Colon (tissue), 2 donors: ENCODE data around the gene ZNF783.
"Not testable (repeated sequence)": the region's sequence is repeated elsewhere in the genome, so short reads cannot be mapped to it uniquely, and the experiment has no call there.

Experiments
- FAIRE-seq: peaks from 2 replicates; lab custom pipeline; 2012; peaks lifted over from hg19 to GRCh38; lab: Jason Lieb, UNC
- donor health status: control.
- donor health status: control.

ZNF783 gene

DNA sequence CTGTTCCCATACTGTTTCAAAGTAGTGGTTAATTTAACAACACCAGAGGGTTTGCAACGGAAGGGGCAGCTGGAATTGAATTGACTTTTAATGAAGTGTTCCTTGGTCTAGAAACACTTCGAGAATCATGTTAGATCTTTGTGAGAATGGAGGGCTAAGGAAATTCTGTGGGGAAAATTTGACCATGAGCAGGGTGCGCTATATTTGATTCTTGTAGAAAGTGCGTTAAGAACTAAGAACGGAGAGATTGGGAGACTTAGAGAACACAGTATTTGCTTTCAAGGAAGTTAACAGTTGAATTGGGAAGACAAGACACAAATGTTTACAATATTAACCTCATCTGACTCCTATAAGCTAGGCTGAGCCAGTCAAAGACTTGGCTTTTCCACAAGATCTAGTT, 21.4 kb upstream of the ZNF783 start:
- no peak for FAIRE-seq

DNA sequence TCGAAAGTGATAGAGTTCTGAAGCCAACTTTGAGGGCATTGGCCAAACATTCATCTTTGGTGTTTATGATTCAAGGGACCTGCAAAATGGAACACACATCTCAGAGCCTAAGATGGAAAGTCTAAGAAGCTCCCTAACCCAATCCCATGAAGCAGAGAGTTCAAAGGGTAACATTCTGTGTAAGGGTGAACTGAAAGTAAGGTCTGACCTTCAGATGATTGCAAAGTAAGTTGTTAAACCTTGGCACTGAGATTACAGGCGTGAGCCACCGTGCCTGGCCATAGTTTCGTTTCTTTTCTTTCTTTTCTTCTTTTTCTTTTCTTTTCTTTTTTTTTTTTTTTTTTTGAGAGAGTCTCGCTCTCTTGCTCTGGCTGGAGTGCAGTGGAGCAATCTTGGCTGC, 20.3 kb upstream of the ZNF783 start:
- no peak for FAIRE-seq

DNA sequence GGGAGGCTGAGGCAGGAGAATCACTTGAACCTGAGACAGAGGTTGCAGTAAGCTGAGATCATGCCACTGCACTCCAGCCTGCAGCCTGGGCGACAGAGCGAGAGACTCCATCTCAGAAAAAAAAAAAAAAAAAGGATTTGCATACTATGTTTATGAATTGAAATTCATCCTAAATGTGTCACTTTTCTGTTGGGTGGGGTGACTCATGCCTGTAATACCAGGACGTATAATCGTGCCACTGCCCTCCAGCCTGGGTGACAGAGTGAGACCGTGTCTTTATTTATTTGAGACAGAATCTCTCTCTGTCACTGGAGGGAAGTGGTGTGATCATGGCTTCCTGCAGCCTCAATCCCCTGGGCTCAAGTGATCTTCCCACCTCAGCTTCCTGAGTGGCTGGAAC, 16.8 kb upstream of the ZNF783 start:
- no peak for FAIRE-seq

DNA sequence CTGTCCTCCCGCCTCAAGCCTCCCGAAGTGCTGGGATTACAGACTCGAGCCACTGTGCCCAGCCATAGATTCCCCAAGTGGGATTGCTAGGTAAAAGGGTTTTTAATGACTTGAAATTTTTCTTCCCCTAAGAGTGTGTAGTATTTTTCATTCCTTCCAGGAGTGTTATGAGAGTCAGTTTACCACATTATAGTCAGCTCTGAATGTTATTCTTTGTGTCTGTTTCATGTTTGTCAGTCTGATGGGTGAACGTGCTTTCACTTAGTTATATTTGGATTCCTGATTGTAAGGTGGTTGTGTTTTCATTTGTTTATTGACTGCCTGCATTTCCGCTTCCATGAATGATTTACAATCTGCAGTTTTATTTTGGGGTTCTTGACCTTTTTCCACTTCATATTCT, 16.3 kb upstream of the ZNF783 start:
- FAIRE-seq = no peak

DNA sequence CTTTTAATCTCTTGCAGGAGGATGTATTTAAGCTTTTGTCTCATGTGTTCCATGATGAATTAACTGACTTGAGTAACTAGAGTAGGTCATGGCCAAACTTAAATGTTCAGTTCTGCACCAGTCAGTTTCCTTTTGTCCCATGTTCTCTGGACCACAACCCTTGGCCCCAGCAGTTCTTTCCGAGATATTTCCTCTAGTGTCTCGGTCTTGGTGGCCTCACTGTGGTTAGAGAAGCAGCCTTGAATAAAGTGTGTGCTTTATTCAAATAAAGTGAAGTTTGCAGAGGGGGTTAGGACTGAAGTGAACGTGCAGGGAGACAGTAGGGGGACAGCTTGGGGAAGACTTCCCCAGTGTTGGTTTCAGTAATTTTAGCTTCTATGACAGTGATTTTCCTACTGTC, 13.2 kb upstream of the ZNF783 start:
- no peak for FAIRE-seq

DNA sequence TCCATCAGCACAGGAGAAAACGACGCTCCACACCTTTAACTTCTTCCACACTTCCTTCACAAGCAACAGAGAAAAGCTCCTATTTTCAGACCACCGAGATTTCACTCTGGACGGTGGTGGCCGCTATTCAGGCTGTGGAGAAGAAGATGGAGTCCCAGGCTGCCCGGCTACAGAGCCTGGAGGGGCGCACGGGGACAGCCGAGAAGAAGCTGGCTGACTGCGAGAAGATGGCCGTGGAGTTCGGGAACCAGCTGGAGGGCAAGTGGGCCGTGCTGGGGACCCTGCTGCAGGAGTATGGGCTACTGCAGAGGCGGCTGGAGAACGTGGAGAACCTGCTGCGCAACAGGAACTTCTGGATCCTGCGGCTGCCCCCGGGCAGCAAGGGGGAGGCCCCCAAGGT, 11.8 kb upstream of the ZNF783 start:
- FAIRE-seq = not testable (repeated sequence)

DNA sequence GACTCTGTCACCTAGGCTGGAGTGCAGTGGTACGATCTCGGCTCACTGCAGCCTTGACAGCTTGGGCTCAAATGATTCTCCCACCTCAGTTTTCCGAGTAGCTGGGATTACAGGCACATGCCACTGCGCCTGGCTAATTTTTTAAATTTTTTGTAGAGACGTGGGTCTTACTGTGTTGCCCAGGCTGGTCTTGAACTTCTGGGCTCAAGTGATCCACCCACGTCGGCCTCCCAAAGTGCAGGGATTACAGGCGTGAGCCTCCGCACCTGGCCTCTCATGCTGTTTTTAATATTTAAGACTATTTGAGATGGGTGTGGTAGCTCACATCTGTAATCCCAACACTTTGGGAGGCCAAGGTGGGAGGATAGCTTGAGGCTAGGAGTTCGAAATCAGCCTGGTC, 10.5 kb upstream of the ZNF783 start:
- not testable (repeated sequence) for FAIRE-seq

DNA sequence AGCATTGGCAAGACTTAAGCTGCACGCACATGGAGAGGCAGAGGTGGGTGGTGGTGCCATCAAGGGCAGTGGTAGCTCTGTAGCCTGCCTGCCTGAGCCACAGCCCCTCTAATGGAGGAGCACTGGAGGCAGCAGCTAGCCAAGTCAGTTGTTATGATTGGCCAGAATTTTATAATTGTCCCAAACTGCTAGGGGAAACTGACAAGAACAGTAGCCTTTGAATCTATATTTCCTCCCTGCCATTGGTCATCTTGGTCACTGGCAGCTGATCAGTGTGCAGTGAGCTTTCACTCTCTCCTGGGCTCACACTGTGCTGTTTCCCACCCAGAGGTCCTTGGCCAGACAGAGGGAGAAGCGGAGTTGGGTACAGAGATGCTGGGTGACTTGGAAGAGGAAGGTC, 9.6 kb upstream of the ZNF783 start:
- FAIRE-seq = no peak

DNA sequence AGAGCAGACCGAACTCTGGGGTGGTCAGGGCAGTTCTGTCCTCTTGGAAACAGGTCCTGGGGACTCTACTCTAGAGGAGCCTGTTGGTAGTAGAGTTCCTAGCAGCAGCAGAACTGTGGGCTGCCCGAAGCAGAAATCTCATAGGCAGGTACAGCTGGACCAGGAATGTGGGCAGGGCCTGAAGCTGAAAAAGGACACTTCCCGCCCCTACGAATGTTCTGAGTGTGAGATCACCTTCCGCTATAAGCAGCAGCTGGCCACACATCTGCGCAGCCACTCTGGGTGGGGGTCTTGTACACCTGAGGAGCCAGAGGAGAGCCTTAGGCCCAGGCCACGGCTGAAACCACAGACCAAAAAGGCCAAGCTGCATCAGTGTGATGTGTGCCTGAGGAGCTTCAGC, 8.3 kb upstream of the ZNF783 start:
- FAIRE-seq = no peak

DNA sequence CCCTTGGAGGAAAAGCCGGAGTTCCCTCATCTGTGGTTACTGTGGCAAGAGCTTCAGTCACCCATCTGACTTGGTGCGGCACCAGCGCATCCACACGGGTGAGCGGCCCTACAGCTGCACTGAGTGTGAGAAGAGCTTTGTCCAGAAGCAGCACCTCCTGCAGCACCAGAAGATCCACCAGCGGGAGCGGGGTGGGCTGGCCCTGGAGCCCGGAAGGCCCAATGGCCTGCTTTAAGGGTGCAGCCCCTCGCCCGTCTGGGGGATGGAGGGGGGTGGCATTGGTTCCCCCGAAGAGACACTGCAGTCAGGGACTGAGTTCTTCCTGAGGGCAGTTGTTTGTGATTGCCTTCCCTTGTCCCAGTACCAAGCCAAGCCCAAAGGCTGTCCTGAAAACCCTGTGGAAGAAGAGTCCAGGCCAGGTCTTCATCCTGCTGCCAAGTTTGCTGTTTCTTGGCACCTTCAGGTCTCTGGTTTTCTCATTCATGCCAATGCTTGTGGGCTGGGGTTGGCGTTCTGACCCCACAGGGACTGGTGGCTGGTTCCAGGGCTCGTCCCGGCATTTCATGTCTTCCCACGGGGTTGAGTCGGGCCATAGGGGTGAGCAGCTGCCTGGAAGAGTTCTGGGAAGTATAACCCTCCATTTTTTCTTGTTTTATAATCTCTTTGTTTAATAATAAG, 7.7 kb upstream of the ZNF783 start:
- no peak for FAIRE-seq

DNA sequence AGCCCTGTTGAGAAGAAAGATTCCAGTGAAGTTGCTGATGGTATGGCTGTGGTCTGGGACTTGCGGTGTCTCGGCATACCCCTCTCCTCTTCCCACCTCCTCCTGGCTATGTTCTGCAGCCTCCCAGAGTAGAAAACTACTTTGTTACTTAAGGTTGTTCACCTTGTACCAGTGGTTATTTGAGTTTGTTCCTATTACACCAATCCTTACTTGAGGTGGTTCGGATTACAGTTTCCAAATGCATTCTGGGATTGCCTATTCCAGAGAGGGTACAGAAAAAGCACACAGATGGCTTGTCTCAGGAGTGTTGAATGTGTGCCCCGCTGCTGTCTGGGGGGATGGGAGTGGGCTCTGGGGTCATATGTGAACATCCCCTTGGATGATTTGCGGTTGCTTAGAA, 6.8 kb upstream of the ZNF783 start:
- no peak for FAIRE-seq

DNA sequence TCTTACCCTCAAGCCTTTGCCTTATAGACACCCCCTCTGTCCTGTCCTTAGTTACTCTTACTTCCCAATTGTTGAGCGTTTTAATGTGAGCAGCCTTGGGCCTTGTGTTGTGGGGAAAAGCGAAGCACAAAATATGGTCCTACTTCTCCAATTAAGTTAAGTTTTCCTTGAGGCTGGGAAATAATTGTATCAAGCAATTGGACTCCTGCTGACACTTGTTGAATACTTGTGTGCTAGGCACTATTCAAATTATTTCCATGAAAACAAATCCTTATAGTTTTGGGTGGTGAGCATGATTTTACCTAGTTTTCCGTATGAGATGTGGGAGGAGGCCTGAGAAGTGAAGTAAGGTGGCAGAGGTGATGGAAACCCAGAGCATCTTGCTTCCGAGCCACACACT, 5.4 kb upstream of the ZNF783 start:
- FAIRE-seq = no peak

DNA sequence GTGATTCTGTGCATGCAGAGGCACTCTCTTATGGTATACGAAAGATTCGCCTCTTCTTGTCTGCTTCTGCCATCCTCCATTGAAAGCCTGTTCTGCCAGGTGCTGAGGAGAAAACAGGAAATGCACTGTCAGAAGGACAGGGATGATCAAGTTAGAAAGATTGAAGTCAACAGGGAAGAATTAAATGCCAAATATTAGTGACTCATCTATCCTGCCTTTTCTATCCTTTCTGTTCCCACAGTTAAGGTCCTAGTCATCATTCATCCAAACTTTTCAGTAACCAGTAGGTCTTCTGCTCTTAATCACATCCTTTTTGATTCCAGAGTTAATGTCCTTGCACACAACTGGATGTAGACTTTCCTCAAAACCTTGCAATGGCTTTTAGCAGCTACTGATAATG, 4.8 kb upstream of the ZNF783 start:
- FAIRE-seq = no peak

DNA sequence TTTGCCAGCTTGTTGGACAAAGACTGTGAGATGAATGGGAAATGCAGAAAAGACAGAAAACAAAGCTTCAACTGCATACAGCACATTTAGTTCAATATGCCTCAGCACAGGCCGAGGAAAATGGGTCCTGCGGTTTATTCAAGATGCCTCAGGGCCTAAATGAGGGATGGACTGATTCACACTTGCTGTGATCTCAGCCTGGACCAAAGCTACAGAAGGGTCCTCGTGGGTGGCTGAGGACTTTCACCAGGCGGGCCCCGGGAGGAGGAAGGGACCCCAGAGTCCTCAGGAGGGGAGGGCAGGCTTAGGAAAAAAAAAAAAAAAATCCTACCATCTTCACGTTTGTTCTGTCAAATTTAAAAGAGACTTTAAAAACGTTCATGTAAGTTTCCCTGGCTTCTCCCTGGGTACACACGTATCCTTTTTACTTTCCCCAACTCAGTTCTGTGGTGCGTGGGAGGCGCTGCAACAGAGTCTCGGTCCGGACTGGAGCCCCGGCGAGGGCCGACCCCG, 624 bp upstream of the ZNF783 start:
- FAIRE-seq = no peak

DNA sequence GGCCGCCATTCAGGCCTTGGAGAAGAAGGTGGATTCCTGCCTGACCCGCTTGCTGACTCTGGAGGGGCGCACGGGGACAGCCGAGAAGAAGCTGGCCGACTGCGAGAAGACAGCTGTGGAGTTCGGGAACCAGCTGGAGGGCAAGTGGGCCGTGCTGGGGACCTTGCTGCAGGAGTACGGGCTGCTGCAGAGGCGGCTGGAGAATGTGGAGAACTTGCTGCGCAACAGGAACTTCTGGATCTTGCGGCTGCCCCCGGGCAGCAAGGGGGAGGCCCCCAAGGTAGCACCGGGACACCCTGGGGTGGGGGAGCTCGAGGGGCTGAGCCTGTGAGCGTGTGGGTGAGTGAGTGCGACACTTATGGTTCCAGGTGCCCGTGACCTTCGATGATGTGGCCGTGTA, 4.5 kb downstream of the ZNF783 start:
- FAIRE-seq = no peak

DNA sequence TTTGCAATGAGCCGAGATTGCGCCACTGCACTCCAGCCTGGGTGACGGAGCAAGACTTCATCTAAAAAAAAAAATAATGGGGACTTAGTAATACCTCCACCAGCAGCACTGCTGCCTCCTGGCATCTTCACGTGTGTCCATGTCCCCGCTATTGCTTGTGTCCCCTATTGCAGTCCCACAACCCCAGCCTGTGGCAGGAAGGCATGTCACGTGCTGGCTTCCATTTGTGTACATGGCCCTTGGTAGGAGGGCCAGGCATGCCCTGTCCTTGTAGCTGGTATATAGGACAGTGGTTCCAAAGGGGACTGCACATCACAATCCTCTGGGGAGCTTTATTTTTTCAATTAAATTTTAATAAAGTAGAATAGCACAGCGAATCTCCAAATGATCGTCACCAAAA, 5.7 kb downstream of the ZNF783 start:
- no peak for FAIRE-seq

DNA sequence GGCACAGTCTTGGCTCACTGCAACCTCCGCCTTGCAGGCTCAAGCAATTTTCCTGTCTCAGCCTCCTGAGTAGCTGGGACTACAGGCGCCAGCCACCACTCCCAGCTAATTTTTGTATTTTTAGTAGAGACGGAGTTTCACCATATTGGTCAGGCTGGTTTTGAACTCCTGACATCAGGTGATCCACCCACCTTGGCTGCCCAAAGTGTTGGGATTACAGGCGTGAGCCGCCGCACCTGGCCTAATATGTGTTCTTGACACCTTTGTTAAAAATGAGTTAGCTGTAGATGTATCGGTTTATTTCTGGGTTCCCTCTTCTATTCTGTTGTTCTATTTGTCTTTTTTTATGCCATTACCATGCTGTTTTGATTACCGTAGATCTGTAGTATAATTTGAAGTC, 12.4 kb downstream of the ZNF783 start:
- FAIRE-seq = not testable (repeated sequence)

DNA sequence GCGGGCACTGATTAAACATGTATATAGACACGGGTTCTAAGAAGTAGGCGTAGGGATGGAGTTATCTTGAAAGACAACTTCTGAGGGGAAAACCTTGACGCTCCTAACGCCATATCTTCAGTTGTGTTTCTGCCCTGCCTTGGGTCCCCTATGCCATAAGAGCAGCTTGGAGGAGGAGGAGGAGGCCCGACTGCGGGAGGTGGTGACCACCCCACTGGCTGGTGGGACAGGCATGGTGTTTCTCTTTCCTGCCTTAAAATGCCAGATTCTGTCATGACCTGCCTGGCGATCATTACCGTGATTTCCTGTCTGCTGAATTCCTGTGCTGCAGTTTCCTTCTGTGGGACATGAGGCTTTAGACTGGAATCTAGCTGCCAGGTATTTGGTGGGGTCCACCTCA, 15.9 kb downstream of the ZNF783 start:
- no peak for FAIRE-seq

DNA sequence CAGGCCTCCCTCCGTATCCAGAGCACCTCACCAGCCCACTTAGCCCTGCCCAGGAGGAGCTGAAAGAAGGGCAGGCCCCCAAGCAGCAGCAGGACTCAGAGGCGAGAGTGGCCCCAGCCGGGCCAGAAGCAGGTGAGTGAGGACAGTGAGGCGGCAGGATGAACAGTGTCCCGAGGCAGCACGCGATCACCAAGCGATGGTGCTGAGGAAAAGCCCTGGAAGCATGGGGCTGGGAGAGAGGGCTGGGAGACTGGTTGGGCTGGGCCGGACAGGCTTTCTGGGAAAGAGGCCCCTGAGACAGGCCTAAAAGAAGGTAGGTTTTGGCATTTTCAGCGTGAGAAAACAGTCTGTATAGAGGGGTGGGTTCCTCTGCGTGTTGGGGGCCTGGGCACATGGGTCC, 16.4 kb downstream of the ZNF783 start:
- FAIRE-seq = no peak

DNA sequence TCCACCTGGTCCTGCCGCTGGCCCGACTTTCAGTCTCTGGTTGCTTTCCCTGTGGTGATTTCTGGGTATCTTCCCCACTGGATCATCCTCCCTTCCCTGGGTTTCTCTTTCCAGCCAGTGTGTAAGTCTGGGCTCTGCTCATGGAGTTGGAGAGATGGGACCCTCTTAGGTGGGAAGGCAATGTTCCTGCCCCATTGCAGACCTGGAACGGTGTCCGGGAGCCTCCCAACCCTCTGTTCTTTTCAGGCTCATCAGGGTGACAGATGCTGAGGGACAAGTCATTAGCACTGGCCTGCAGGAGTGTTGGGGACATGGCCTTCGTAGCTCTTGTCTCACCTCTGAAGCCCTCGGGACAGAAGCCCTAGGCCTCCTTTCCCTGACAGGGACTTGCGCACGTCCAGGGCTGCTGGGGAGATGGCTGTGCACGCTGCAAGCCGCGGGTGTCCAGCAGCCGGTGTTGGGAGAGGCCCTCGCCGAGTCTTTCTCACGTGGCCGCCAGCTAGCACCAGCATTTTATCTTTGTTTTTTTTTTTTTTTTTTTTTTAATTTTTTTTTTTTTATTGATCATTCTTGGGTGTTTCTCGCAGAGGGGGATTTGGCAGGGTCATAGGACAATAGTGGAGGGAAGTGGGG, 17.2 kb downstream of the ZNF783 start:
- FAIRE-seq = no peak

DNA sequence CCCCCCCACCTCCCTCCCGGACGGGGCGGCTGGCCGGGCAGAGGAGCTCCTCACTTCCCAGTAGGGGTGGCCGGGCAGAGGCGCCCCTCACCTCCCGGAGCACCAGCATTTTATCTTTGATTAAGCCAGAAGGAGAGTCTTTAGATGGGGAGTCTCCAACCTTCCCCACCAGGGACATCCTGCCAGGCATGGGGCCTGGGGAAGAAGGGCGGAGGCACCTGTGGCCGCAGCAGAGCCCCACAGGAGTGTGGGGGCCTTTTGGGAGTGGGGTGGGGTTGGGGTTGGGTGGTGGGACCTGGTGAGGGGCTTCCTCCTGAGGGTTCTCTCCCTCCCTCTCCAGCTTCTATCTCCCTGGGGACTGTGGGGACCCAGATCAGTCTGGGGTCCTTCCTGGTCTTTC, 18.2 kb downstream of the ZNF783 start:
- no peak for FAIRE-seq

DNA sequence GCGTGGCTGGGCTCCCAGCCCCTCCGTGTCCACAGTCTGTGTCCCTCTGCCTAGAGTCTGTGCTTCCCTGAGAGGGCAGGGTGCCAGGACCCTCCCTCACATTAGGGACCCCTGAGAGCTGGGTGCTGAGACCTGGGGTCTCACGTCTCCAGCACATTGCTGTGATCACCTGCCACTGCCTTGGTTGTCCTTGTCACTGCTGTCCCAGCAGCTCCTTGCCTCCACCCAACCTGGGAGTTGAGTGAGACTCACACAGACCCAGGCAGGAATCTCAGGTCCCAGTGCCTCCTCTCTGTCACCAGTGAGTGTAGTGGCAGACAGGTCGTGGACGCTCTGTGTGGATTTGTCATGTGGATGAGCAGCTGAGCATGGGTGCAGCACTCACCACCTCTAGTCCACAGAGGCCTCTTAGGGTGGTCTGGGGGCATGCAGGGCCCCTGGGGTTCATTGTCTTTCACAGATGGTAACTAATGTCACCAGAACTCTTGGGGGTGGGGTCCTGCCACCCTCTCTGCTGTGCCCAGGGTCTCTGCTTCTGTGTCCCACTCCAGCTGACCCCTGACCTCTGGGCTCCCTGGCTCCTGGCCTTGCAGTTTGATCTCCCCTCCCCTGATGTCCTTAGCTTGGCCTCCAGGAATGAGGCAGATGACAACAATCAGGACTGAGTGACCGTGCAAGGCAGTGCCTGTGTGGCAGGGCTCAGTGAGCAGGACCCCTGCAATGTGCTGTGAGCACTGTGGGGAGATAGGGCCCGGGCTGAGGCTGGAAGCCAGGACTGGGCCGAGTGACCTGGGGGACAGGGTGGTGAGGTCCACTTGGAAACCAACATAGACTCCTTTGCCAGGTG, 18.9 kb downstream of the ZNF783 start:
- FAIRE-seq = no peak
